K562 (cell line): ENCODE measurements around the gene ALG12. TPM values are rescaled to one million over a fixed set of nuclear protein-coding genes. Genes with fewer than 3 reads are reported as not detected.
A peak's percentile ranks its signal among the peaks of the same experiment; 100 is the strongest.

Experiments
- E2F8 ChIP-seq: fragments of 450-650 bp; IDR thresholded peaks from 2 replicates; pipeline ENCODE4 v1.7.1; 2018; ENCODE audit warnings: mild to moderate bottlenecking, low read depth; ENCODE audit not compliant: partially characterized antibody
- POU5F1 ChIP-seq: fragments of 150-350 bp; IDR thresholded peaks from 2 replicates; pipeline ENCODE4 v1.6.1; 2014; ENCODE audit warnings: borderline replicate concordance, low read length, low read depth, mild to moderate bottlenecking; ENCODE audit not compliant: partially characterized antibody
- SIN3A ChIP-seq, 2 experiments: fragments of 150-350 bp in 1 of 2; IDR thresholded peaks; 2 replicates each; pipeline ENCODE4 v1.6.1; 2011 to 2016; ENCODE audit warnings: borderline replicate concordance in 2 of 2, low read depth in 2 of 2, low read length in 2 of 2, mild to moderate bottlenecking in 2 of 2, moderate library complexity in 2 of 2; ENCODE audit not compliant: control insufficient read depth in 1 of 2
- ZC3H8 ChIP-seq: fragments of 450-650 bp; IDR thresholded peaks from 2 replicates; pipeline ENCODE4 v1.6.1; 2017
- ZFPM2 ChIP-seq: fragments of 250-450 bp; sonication (Bioruptor Pico); IDR thresholded peaks from 2 replicates; pipeline ENCODE4 v1.5.1; 2022; ENCODE audit warnings: mild to moderate bottlenecking
- ZNF311 ChIP-seq: fragments of 250-450 bp; sonication (Bioruptor Pico); IDR thresholded peaks from 2 replicates; pipeline ENCODE4 v1.4.0; 2020; ENCODE audit warnings: mild to moderate bottlenecking, moderate library complexity
- polyA plus RNA-seq, 8 experiments: library from polyadenylated mRNA; depleted of rRNA in 4 of 8; stranded (reverse) in 5 of 8; unstranded in 3 of 8; fragments of >200 nt; fragmentation: Nextera tagmentation in 2 of 8; fragmentation: Illumina TruSeq in 1 of 8; extraction: Ambion mirVana in 2 of 8; extraction: Trizol in 1 of 8; gene quantifications; 2 replicates each; pipeline versions ENCODE4 v1.2.1 to v1.2.3, GENCODE V29; 2011 to 2014; ENCODE audit warnings: inconsistent platforms in 1 of 8, missing spikeins in 1 of 8
- total RNA-seq, 7 experiments: library from RNA; depleted of rRNA in 6 of 7; stranded (reverse); fragments of >200 nt in 6 of 7; fragmentation: Illumina TruSeq in 2 of 7; extraction: Trizol in 2 of 7; gene quantifications; 2 replicates each; pipeline versions ENCODE4 v1.2.1 to v1.2.3, GENCODE V29; 2011 to 2021; ENCODE audit warnings: low replicate concordance in 1 of 7

ALG12 gene
- total and polyA plus RNA-seq, 9 of the 15 experiments (the other 6 are each of a cell fraction or from before 2014, with no cell fraction given): 0.20 to 8.5 (median 3.4) TPM

- 0 out of 4 replicates have a peak, but pooled peaks have one; percentile 38 to 51 for TF ChIP-seq SIN3A (IDR thresholded peaks at IDR 0.05; ENCODE audit: borderline replicate concordance in 2 of 2, control insufficient read depth in 1 of 2, low read depth in 2 of 2, low read length in 2 of 2)
- TF ChIP-seq POU5F1: no peak
- no peak for TF ChIP-seq ZFPM2 (CRISPR knock-in tag)
- no peak for TF ChIP-seq ZC3H8
- no peak for TF ChIP-seq ZNF311
- no peak for TF ChIP-seq E2F8
These were observed 64.0 kb downstream of the ALG12 start (continued) for GRCh38 chr22:49853981-49854831.
